HEK293 (cell line): ENCODE measurements around the gene CCT3.
A peak's percentile ranks its signal among the peaks of the same experiment; 100 is the strongest.

Experiments used
- CTCF ChIA-PET: fragments of 350-600 bp; formaldehyde crosslinking; extraction: SDS; loops from one replicate; lab custom pipeline; 2021; ENCODE audit warnings: antibody characterized with exemption; lab: Yijun Ruan, JAX
- POLR2A ChIA-PET: fragments of 300-600 bp; formaldehyde crosslinking; extraction: SDS; loops from one replicate; lab custom pipeline; 2020; ENCODE audit warnings: antibody characterized with exemption, inconsistent platforms; lab: Yijun Ruan, JAX
- H3K27ac ChIP-seq: fragments of 200-500 bp; sonication (Bioruptor generic); 2 replicates; pipeline ENCODE4 v1.5.1; 2014; ENCODE audit warnings: low read depth, low read length, control low read depth, inconsistent platforms; ENCODE audit errors: extremely low read depth
- H3K36me3 ChIP-seq, 2 experiments: fragments of 200-500 bp in 1 of 2; sonication (Bioruptor generic) in 1 of 2; 1 replicate in 1 of 2; 2 replicates in 1 of 2; pipeline ENCODE4 v1.5.1; 2014 to 2017; ENCODE audit warnings: inconsistent platforms in 2 of 2, low read length in 2 of 2; ENCODE audit not compliant: control insufficient read depth in 2 of 2, insufficient read depth in 1 of 2
- H3K4me1 ChIP-seq: fragments of 200-500 bp; sonication (Bioruptor generic); 2 replicates; pipeline ENCODE4 v1.5.1; 2014; ENCODE audit warnings: mild to moderate bottlenecking, low read length, inconsistent platforms; ENCODE audit not compliant: control insufficient read depth, insufficient read depth
- H3K4me3 ChIP-seq: 2 replicates; pipeline ENCODE4 v1.5.1; 2011; ENCODE audit warnings: low read depth, mild to moderate bottlenecking, control low read depth, low read length, moderate library complexity
- H3K9me3 ChIP-seq: fragments of 200-500 bp; sonication (Bioruptor generic); 2 replicates; pipeline ENCODE4 v1.5.1; 2014; ENCODE audit warnings: low read depth, low read length, inconsistent platforms; ENCODE audit not compliant: control insufficient read depth, insufficient read depth
- OVOL3 ChIP-seq: fragments of 450-650 bp; formaldehyde crosslinking; IDR thresholded peaks from 2 replicates; pipeline ENCODE4 v1.5.1; 2016; ENCODE audit warnings: missing biosample characterization, missing genetic modification characterization
- PRDM10 ChIP-seq: fragments of 450-650 bp; formaldehyde crosslinking; IDR thresholded peaks from 2 replicates; pipeline ENCODE4 v1.5.1; 2016; ENCODE audit warnings: missing biosample characterization, missing genetic modification characterization
- REST ChIP-seq: fragments of 450-650 bp; formaldehyde crosslinking; IDR thresholded peaks from 2 replicates; pipeline ENCODE4 v1.5.1; 2016; ENCODE audit warnings: missing biosample characterization, missing genetic modification characterization
- SP3 ChIP-seq: fragments of 450-650 bp; formaldehyde crosslinking; IDR thresholded peaks from 2 replicates; pipeline ENCODE4 v1.5.1; 2016; ENCODE audit warnings: missing biosample characterization, missing genetic modification characterization
- TCF7L2 ChIP-seq: IDR thresholded peaks from 2 replicates; pipeline ENCODE4 v1.6.1; 2011; ENCODE audit warnings: low read depth, mild to moderate bottlenecking, inconsistent platforms, low read length, moderate library complexity, borderline replicate concordance
- ZNF184 ChIP-seq: fragments of 450-650 bp; IDR thresholded peaks from 2 replicates; pipeline ENCODE4 v1.5.1; 2018; ENCODE audit warnings: missing biosample characterization, mild to moderate bottlenecking, missing genetic modification characterization
- ZNF341 ChIP-seq: fragments of 450-650 bp; formaldehyde crosslinking; IDR thresholded peaks from 2 replicates; pipeline ENCODE4; 2016; ENCODE audit warnings: low read depth, missing biosample characterization, missing genetic modification characterization
- ZNF391 ChIP-seq: fragments of 450-650 bp; formaldehyde crosslinking; IDR thresholded peaks from 2 replicates; pipeline ENCODE4 v1.5.1; 2016; ENCODE audit warnings: low read depth, missing biosample characterization, missing genetic modification characterization, borderline replicate concordance
- ZNF521 ChIP-seq: fragments of 450-650 bp; formaldehyde crosslinking; IDR thresholded peaks from 2 replicates; pipeline ENCODE4 v1.5.1; 2017; ENCODE audit warnings: missing biosample characterization, mild to moderate bottlenecking, missing genetic modification characterization
- ZNF692 ChIP-seq: fragments of 450-650 bp; formaldehyde crosslinking; IDR thresholded peaks from 2 replicates; pipeline ENCODE4 v1.5.1; 2016; ENCODE audit warnings: missing biosample characterization, missing genetic modification characterization
- ZNF701 ChIP-seq: fragments of 450-650 bp; formaldehyde crosslinking; IDR thresholded peaks from 2 replicates; pipeline ENCODE4 v1.5.1; 2016; ENCODE audit warnings: missing biosample characterization, missing genetic modification characterization
- ZNF843 ChIP-seq: fragments of 450-650 bp; formaldehyde crosslinking; IDR thresholded peaks from 2 replicates; pipeline ENCODE4 v1.5.1; 2016; ENCODE audit warnings: missing biosample characterization, missing genetic modification characterization
- ZSCAN30 ChIP-seq: fragments of 450-650 bp; IDR thresholded peaks from 2 replicates; pipeline ENCODE4 v1.5.1; 2018; ENCODE audit warnings: missing biosample characterization, mild to moderate bottlenecking, missing genetic modification characterization, moderate library complexity

Gene CCT3

GRCh38 chr1:156387870-156388173, 49.7 kb upstream of the CCT3 start:
- POLR2A ChIA-PET: no interaction called here
- no peak overlapping the region for H3K27ac ChIP-seq
- H3K4me1 ChIP-seq: no peaks in the 10 kb centered on the region
- no peak overlapping the region for H3K4me3 ChIP-seq
- TF ChIP-seq ZNF184 (tag by site-specific recombination) (no peak), SP3 (tag by site-specific recombination) (no peak)
- TF ChIP-seq, all 188 proteins: peak for 0
- CTCF ChIA-PET: interaction anchor here (2.9 to 17.5 kb wide), 3 partner anchors 13 to 63 kb away, joined by 51 to 439 read pairs (median 110); no protein-coding TSS in a partner anchor
- no peaks in the 10 kb centered on the region for H3K9me3 ChIP-seq
- H3K36me3 ChIP-seq: no peaks in the 10 kb centered on the region

GRCh38 chr1:156386949-156387869, 49.1 kb upstream of the CCT3 start:
- POLR2A ChIA-PET: interaction anchor here (2.4 kb wide), 1 partner anchor 58 kb away, joined by 13 read pairs; no protein-coding TSS in a partner anchor
- CTCF ChIA-PET: interaction anchor here (0.5 to 17.5 kb wide), 17 partner anchors 8 to 1979 kb away, joined by 3 to 439 read pairs (median 10); no protein-coding TSS in a partner anchor
- H3K4me3 ChIP-seq: no peak overlapping the region
- no peaks in the 10 kb centered on the region for H3K4me1 ChIP-seq
- no peak for TF ChIP-seq ZNF692 (tag by site-specific recombination)
- no peak for TF ChIP-seq ZNF843 (tag by site-specific recombination)
- TF ChIP-seq ZNF701 (tag by site-specific recombination): no peak
- no peak for TF ChIP-seq ZNF341 (tag by site-specific recombination)
- peak; percentile 39; the same call in 1 of the 2 replicates for TF ChIP-seq PRDM10 (tag by site-specific recombination)
- TF ChIP-seq OVOL3: no peak
- TF ChIP-seq, all 188 proteins: peak for 1
- Histone ChIP-seq H3K36me3 (no peaks in the 10 kb centered on the region), H3K27ac (no peak overlapping the region), H3K9me3 (no peaks in the 10 kb centered on the region)

- no peaks in the 10 kb centered on the region for H3K36me3 ChIP-seq
- no peak overlapping the region for H3K4me3 ChIP-seq
- ChIA-PET POLR2A (interaction anchor here (0.7 to 2.4 kb wide), 3 partner anchors 50 to 71 kb away, joined by 4 to 13 read pairs (median 7); no protein-coding TSS in a partner anchor), CTCF (interaction anchor here (0.5 to 17.5 kb wide), 71 partner anchors 7 to 1979 kb away, joined by 3 to 439 read pairs (median 5); partner anchors contain the start of genes MEF2D and TTC24)
- TF ChIP-seq REST (tag by site-specific recombination) (no peak), ZNF391 (no peak), ZSCAN30 (no peak), ZNF521 (tag by site-specific recombination) (no peak), TCF7L2 (no peak)
- no peaks in the 10 kb centered on the region for H3K9me3 ChIP-seq
- H3K4me1 ChIP-seq: no peaks in the 10 kb centered on the region
- H3K27ac ChIP-seq: no peak overlapping the region
Observed at GRCh38 chr1:156386134-156386901, 48.2 kb upstream of the CCT3 start.
